ENCODE results near the gene SLC35G1.
A peak's percentile ranks its signal among the peaks of the same experiment; 100 is the strongest.

SLC35G1 gene, protein sequence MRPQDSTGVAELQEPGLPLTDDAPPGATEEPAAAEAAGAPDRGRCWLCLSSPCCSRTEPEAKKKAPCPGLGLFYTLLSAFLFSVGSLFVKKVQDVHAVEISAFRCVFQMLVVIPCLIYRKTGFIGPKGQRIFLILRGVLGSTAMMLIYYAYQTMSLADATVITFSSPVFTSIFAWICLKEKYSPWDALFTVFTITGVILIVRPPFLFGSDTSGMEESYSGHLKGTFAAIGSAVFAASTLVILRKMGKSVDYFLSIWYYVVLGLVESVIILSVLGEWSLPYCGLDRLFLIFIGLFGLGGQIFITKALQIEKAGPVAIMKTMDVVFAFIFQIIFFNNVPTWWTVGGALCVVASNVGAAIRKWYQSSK

DNA sequence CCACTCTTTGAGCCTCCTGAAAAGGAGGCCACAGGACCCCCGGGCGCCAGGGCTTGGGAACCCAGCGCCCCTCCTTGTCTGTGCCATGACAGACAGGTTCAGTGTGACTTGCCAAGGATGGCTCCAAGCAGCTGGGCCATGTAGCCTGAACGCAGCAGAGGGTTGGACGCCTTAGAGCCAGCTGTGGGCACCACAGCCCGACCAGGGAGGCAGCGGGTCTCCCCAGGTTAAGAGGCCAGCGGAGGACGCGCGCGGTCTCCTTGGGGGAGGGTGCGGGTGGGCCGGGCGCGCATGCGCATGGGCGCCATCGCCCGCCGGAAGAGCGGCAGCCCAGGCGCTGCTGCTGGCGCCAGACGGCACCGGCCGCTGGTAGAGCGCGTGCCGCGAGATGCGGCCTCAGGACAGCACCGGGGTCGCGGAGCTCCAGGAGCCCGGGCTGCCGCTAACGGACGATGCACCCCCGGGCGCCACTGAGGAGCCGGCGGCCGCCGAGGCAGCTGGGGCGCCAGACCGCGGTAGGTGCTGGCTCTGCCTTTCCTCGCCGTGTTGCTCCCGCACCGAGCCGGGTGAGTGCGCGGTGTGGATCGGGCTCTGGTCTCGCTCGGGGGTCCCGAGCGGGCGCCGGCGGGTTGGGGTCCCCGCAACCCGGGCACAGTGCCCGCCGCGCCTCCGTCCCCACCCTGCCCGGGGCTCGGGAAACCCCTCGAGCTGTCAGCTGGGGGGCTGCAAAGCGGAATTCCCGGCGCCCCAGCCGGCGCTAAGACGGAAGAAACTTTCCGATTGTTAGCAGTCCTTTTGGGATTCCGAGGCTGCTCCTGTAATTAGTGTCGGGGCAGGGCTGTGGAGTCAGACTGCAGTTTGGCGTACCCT is at the start of gene SLC35G1:
Gene SLC35G1, plus strand, starts transcription at position 333 of the 870 bp plus-strand sequence. Its CDS starts 56 bp downstream, at position 389.
- peak; percentile 82 for DNase-seq (ENCODE audit: low spot score)

DNA sequence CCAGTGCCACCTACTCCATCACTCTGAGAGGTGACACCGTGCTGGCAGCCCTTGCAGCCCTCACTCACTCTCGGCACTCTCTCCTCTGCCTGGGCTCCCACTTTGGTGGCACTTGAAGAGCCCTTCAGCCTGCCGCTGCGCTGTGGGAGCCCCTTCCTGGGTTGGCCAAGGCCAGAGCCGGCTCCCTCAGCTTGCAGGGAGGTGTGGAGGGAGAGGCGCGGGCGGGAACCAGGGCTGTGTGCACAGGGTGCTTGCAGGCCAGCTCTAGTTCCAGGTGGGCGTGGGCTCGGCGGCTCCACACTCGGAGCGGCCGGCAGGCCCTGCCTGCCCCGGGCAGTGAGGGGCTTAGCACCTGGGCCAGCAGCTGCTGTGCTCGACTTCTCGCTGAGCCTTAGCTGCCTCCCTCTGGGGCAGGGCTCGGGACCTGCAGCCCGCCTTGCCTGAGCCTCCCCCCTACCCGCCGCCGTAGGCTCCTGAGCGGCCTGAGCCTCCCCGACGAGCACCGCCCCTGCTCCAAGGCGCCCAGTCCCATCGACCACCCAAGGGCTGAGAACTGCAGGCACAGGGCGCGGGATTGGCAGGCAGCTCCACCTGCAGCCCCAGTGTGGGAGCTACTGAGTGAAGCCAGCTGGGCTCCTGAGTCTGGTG is 48.7 kb upstream of the SLC35G1 start:
- DNase-seq (ENCODE audit: low spot score) = no peak

DNA sequence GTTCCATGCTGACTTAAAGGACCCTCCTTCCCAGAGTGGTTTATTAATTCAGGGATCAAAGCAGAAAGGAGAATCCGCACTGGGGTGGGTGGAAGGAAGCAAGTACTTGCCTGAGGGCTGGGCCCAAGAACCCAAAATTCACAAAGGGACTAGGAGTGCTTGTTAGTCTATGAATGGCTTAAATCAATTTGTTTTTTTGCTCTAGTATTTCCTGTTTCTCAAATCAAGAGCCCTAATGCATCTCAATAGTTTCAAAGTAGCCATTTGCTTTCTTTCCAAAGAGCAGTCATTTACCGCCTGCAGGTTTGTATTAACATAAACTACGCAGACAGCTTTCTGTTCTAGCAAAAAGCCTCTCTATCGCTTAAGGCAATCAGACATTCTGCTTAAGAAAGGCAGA is 44.2 kb upstream of the SLC35G1 start:
- DNase-seq (ENCODE audit: low spot score) = no peak

DNA sequence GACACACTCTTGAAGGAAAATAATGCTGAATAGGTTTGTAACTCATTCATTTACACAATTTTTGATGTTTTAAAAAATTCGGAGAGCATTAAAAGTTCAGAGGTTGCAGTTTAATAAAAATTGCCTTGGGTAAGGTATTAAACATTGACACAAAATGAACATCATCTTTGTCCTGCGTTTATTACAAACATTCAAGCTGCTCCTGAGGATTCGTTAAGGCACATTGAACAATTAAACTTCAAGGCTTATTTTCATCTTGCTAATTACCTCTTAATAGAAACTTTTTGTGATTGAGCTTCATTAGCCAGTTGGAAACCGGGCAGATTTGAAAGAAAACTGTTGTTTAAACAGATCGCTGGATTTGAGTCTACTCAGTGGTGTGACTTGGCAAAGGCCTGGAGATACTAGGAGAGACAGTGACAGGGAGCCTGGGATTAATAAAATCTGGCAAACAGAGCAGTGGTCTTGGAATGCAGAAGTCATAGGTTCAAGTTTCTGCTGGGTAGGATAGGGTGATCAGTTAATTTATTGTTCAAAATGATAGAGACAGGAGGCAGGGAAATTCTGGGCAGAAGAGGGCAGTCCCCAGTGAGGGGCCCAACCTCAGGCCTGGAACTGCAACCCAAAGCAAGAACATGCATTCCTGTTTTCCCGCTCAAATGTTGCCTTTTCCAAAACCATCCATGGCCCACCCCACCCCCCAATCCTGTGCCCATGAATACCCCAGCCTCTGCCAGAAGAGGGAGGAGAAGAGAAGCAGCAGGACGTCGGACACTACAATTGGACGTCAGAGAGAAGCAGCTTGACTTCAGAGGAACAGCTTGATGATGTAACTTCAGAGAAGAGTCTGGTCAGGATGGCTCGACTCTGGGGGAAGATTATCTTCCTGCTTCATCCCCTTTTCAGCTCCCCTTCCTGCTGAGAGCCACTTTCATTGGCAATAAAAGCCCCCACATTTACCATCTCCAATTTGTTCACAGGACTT is 43.5 kb upstream of the SLC35G1 start:
- no peak for DNase-seq (ENCODE audit: low spot score)

DNA sequence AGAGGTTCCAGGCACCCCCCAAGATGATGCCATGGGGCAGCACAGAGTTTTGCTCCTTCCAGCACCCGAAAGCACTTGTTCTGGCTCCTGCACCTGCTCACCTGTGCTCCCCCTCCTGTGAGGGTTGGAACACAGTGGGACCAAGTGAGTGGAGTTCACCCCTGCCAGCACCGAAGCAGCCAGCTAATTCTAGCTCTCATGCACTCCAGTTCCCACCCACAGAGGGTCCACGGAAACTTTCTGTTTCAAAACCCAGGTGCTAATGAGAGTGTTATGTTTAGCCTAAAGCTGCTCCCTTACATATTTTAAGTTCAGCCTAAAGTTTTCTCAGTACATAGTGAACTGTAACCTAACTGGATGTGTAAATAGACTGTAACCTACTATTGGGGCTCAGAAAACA is 42.6 kb upstream of the SLC35G1 start:
- no peak for DNase-seq (ENCODE audit: low spot score)

DNA sequence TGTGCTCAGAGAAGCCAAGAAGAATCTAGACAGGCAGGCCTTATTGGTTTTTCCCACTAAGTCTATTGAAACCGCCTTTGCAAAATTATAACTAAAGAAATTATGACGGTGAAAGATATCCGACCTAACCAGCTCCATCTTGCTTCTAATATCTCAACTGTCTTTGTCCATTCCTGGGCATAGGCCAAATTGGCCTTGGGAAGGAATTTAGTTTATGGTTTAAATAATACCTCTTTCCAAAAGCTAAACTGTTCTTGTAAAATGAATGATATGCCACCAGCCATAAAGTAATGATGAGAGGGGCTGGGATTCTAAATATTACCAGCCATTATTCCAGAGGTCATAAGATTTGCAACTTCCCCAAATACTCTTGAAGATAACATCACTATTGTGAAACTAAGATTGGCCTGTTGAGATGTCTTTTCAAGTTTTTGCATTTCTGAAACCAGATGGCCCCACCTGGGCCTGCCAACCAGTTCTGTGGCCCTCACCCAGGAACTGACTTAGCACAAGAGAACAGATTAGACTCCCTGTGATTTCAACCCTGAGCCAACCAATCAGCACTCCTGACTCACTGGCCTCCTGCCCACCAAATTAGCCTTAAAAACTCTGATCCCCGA is 41.2 kb upstream of the SLC35G1 start:
- DNase-seq (ENCODE audit: low spot score) = no peak

DNA sequence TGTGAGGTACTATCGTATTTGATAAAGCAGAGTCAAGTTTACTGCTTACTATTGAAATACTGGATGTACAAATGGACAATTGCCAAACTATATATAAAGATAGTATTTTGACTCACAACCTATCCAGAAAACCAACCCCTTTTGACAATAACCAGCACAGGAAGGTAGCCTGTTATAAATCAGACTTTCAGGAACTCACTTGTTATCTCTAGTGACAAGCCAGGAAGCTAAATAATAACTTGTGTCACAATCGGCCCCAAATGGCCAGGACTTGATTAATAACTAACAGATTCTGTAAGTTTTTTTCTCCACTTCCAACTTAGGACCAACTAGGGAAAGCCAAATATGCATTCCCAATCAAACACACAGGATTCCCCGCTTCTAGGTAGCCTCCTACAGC is 38.8 kb upstream of the SLC35G1 start:
- DNase-seq (ENCODE audit: low spot score) = no peak

DNA sequence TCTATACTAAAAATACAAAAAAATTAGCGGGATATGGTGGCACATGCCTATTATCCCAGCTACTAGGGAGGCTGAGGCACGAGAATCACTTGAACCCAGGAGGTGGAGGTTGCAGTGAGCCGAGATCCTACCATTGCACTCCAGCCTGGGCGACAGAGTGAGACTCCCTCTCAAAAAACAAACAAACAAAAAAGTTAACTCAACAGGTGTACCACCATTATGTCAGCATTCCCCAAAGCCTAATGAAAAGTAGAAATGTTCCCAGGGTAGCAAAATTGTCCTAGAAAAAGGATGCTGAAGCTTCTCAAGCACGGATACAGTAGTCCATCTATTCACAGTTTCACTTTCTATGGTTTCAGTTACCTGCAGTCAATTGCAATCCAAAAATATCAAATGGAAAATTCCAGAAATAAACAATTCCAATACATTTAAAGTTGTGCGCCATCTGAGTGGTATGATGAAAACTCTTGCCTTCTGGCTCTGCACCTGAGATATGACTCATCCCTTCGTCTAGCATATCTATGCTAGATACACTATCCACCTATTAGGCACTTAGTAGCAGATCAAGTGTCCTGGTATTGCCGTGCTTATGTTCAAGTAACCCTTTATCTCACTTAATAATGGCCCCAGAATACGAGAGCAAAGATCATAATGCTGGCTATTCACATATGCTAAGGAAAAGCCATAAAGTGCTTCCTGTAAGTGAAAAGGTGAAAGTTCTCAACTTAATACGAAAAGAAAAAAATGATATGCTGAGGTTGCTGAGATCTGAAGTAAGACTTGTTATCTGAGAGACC is 37.2 kb upstream of the SLC35G1 start:
- DNase-seq (ENCODE audit: low spot score) = no peak

DNA sequence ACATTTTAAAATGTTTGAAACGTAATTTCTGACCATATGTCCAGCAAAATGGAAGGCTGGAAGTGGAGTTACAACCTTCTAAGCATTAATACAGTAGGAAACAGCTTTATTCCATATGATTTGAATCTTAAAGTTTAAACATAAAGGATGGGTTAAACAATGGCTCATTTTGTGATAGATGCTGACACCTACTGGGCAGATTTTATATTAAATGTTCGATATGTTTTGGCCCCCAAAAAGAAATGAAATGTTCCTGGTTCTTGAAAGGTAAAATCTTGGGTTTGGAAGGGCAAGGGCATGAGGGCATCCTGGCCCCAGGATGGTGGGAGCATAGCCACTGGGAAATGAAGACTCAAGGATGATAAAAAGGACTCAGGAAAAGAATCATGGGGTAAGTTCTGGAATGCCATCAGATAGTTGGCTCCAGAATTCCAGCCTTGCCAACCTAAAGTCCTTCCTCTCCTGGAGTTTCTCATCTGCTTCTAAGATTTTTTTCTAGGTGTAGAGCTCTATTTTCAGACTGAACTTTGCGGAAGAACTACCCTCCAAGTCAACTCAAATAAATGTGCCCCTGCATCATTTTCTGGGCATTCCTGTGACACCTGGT is 34.6 kb upstream of the SLC35G1 start:
- peak; percentile 13 for DNase-seq (ENCODE audit: low spot score)

DNA sequence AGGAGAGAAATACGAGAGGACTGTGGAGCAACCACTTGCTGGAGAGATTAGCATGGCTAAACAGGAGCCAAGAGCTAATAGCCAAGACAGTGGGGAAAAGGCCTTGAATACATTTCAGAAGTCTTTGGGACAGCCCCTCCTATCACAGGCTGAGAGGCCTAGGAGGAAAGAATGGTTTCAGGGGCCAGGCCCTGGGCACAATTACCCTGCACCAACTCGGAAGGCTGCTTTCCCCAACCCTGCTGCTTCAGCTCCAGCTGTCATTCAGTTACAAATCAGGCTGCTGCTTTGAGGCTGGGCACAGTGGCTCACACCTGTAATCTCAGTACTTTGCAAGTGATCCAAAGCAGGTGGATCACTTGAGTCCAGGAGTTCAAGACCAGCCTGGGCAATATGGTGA is 32.0 kb upstream of the SLC35G1 start:
- no peak for DNase-seq (ENCODE audit: low spot score)

DNA sequence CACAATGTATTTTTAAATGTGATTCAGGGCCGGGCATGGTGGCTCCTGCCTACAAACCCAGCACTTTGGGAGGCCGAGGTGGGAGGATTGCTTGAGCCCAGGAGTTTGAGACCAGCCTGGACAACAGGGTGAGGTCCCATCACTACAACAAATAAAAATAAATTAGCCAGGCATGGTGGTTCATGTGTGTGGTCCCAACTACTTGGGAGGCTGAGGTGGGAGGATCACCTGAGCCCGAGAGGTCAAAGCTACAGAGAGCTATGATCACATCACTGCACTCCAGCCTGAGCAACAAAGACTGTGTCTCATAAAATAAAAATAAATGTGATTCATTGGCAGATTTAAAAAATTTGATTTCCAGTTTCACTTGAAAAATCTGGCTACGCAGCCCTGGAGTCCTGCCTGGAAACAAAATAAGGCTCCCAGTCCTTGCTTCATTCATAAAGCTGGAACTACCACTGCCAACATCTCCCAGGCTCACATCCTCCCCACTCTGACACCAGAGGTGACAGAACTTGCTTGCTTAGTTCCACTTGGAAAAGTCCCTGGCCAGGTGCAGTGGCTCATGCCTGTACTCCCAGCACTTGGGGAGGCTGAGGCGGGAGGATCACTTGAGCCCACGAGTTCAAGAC is 27.9 kb upstream of the SLC35G1 start:
- DNase-seq (ENCODE audit: low spot score) = no peak

DNA sequence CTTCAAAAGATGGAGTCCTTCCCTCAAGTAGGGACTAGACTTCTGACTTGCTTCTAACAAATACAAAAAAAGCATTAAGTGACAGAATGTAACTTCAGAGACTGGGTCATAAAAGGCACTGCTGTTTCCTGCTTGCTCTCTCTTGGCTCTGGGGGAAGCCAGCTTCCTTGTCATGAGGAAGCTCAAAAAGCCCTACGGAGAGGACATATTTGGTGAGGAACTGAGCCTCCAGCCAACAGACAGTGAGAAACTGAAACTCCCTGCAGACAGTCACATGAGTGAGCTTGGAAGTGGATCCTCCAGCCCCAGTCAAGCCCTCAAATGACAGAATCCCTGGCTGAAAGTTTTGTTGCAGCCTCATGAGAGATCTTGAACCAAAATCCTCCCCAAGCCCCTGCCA is 26.3 kb upstream of the SLC35G1 start:
- no peak for DNase-seq (ENCODE audit: low spot score)

DNA sequence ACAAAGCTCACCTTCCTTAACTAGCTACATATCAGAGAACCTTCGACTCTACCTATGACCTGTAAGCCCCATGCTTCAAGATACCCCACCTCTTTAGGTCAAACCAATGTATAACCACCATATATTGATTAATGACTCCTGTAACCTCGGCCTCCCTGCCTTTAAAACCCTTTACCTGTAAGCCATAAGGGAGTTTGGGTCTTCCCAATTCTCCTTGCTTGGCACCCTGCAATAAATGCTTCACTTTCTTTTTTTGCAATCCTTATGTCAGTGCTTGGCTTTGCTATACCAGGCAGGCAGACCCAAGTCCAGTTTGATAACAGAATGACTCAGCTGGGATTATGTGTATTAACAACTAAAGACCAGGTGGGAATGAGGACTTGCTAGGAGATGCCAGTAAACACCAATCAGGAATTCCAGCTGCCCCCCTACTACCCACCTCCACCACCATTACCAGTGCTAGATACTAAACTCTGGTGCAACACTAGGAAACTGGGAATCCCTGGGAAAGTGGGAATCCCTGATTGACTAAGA is 22.0 kb upstream of the SLC35G1 start:
- no peak for DNase-seq (ENCODE audit: low spot score)

DNA sequence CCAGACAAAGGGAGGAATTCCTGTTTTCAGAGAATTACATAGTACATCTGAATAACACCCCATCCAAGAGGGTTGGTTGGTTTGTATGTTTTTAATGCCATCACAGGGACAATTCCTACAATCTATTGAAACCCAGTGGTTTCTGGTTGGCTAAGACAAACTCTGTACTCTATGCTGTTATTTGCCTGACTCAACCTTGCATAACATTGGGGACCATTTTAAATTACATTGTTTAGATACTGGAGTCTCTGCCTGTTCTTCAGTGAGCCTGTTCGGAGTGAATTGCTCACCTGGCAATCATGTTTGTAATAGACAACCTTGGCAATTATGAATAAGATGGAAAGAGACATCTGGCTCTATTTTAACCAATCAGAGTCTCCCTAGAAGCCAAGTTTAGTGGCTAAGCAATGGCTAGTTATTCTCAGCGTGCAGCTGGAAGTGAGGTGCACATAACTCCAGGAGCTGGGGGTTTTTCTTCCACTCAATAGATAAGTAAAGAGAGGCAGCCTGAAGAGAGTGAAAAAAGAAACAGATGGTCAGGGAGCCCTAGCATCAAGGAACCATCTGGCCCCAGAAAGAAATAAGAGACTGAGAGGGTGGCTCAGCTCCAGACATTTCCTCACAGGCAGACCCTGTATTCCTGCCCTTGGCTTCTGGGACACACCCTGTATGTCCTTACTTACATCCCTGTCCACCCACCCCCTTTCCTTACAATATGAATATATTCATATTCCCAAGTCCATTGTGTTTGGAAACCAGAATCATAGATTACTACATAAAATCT is 21.2 kb upstream of the SLC35G1 start:
- DNase-seq (ENCODE audit: low spot score) = no peak

DNA sequence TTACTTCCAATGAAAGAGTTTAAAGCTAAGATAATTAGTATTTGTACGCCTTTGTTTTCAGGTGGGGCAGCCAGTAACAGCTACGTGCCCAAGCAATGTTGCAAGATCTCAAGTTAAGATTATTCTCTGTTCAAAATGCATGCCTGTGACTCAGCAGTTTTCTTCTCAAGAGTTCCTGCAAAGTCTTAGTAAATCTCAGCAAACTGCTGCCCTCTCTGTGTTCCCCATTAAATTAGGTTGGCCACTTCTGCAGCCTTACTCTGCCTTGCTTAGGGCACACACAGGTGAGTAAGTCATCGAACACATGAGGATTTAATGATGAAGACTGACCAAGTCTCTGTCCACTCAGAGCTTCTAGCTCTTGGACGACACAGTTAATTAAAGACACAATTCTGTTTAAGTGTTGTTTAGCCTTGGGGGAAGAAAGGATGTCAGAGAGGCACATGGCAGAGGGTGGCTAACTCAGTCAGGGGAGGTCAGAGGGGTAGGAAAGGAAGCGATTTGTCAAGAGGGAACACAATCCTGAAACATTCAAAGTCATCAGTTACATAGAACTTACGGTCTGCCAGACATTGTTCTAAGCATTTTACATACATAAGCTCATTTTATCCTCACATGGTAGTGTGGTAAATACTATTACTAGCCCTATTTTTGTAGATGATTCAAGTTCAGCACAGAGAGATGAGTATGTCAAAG is 20.2 kb upstream of the SLC35G1 start:
- no peak for DNase-seq (ENCODE audit: low spot score)

DNA sequence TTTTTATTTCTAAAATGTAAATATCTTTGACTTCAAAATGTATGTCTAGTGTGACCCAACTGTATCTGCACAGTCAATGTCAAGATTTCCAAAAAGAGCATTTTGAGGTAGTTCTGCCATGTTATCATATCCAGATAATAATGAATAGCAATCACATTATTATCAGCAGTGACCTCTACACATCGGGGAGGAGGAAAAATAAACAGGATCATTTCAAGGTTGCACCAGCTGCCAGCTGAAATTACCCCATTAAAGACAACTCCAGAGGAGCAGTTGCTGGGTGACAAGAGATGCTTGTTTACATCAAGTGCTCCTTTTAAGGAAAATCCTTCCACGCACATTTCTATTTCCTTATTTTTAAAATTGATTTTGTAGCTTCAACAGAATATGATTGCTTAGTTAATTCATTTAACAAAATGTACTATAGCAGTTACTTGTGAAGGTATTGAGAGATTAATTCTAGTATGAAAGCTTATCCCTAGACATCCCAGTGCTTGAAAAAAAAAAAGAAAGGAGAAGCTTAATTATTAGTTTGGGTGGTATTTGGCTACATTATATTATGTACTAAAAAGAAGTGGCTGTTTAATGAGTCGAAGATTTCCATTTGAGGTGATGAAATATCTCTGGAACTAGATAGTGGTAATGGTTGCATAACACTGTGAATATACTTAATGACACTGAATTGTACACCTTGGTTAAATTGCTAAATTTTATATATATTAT is 19.3 kb upstream of the SLC35G1 start:
- no peak for DNase-seq (ENCODE audit: low spot score)

DNA sequence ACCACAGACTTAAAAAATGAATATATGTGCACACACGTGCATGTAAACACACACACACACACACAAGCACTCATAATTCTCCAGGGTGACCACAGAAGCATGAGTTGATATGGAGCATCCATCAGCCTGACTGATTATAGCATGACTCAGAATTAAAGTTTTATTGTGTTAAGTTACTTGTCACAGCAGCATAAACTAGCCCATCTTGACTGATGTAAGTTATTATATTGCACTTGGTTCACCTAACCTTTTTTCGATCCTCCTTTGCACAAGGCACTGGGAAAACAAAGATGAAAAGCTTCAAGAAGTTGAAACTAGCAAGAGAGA is 18.8 kb upstream of the SLC35G1 start:
- no peak for DNase-seq (ENCODE audit: low spot score)
